Tongue (tissue), 2 donors: ENCODE results near the gene SIRT3. TPM values are rescaled to one million over a fixed set of nuclear protein-coding genes. Genes with fewer than 3 reads are reported as not detected.

ENCODE experiments used
- DNase-seq: peaks from one replicate; pipeline ENCODE4 v3.0.0-alpha.2; 2015
- total RNA-seq: library from RNA; depleted of rRNA; stranded (reverse); fragments of >200 nt; gene quantifications from one replicate; pipeline ENCODE4 v1.2.3, GENCODE V29; 2014

Gene SIRT3
- total RNA-seq, 1 donor from 2014 or later: 14.0 TPM

GRCh38 chr11:270451-271318, 34.5 kb upstream of the SIRT3 start:
- DNase-seq: no peak

GRCh38 chr11:269146-269890, 33.2 kb upstream of the SIRT3 start:
- no peak for DNase-seq

GRCh38 chr11:268716-269145, 32.6 kb upstream of the SIRT3 start:
- DNase-seq: peak; percentile 32

GRCh38 chr11:267491-267994, 31.4 kb upstream of the SIRT3 start:
- no peak for DNase-seq

GRCh38 chr11:266676-267439, 30.7 kb upstream of the SIRT3 start:
- no peak for DNase-seq

GRCh38 chr11:261624-262023, 25.5 kb upstream of the SIRT3 start:
- DNase-seq: no peak

- no peak for DNase-seq
Observed at GRCh38 chr11:259413-259812, 23.3 kb upstream of the SIRT3 start.

- DNase-seq: no peak
Observed at GRCh38 chr11:257766-258493, 21.8 kb upstream of the SIRT3 start.

GRCh38 chr11:256952-257737, 21.0 kb upstream of the SIRT3 start:
- no peak for DNase-seq

- DNase-seq: no peak
Observed at GRCh38 chr11:255816-256215, 19.7 kb upstream of the SIRT3 start.

- DNase-seq: no peak
Observed at GRCh38 chr11:255176-255575, 19.0 kb upstream of the SIRT3 start.

GRCh38 chr11:253886-254270, 17.7 kb upstream of the SIRT3 start:
- DNase-seq: no peak

GRCh38 chr11:253160-253885, 17.2 kb upstream of the SIRT3 start:
- DNase-seq: no peak

GRCh38 chr11:252666-253065, 16.5 kb upstream of the SIRT3 start:
- no peak for DNase-seq

GRCh38 chr11:251550-251949, 15.4 kb upstream of the SIRT3 start:
- no peak for DNase-seq

- DNase-seq: peak; percentile 60
Observed at GRCh38 chr11:250740-251299, 14.7 kb upstream of the SIRT3 start.

GRCh38 chr11:250274-250673, 14.1 kb upstream of the SIRT3 start:
- DNase-seq: no peak

GRCh38 chr11:249062-249461, 12.9 kb upstream of the SIRT3 start:
- DNase-seq: no peak

- DNase-seq: no peak
Observed at GRCh38 chr11:244376-244775, 8.2 kb upstream of the SIRT3 start.

- DNase-seq: no peak
Observed at GRCh38 chr11:241634-242033, 5.5 kb upstream of the SIRT3 start.
